Measurements from ENCODE around the gene MOGAT3.

The MOGAT3 gene

DNA sequence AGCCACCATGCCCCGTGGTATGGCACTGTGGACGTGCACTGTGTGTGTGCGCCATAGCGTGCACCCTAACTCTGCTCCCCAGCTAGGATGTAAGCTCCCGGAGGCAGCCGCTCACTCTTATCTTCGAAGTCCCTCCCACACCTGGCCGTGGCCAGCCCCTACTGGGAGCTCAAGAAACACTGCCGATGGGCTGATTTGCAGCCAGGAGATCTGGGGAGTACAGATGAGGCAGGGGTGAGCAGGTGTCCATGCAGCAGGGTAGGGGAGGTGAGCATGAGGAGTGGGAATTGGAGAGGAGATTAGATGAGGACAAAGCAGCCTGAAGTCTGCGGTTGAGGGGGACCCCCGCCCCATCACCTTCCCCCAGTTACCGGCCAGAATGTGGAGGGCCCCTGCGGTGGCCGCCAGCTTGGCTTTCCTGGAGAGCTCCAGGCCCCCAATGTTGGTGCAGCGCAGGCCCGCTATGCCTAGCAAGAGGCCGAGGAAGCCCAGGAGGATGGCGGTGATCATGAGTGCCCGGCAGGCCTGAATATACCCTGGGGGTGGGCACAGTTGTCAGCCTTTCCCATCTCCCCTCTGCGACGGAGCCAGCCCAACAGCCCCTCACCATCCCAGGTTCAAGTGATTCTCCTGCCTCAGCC is 33.2 kb upstream of the MOGAT3 start:
- DNase-seq (ENCODE audit: low read depth, low spot score): no peak

DNA sequence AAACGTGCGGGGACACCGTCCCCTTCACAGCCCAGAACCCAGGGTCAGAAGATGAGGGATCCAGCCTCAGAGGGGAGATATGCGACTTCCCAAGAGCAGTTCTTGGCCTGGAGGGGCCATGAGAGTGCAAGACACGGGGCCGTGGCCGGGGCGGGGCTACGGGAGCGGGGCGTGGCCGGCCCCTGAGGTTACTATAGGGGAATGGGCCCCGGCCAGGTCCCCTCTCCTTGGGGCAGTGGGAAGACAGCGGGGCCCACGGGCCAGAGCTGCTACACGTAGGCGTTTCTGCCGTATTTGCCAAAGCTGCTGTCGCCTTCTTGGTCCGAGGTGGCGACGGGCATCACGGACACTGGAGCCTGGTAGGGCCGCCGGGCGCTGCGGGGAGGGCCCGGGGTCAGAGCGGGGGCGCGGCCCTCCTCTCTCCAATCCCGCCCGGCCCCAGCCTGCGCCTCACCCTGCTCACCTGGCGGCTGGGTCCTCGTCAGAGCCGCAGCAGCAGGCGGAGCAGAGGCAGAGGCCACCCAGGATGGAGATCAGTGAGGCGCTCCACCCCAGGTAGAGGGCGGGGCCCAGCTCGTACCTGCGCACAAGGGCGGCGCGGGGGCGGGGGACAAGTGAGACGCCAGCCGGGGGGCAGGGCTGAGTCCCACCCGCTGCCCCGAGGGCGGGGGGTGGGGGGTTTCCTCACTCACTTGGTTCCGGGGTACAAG is 31.5 kb upstream of the MOGAT3 start:
- no peak for DNase-seq (ENCODE audit: low read depth, low spot score)

DNA sequence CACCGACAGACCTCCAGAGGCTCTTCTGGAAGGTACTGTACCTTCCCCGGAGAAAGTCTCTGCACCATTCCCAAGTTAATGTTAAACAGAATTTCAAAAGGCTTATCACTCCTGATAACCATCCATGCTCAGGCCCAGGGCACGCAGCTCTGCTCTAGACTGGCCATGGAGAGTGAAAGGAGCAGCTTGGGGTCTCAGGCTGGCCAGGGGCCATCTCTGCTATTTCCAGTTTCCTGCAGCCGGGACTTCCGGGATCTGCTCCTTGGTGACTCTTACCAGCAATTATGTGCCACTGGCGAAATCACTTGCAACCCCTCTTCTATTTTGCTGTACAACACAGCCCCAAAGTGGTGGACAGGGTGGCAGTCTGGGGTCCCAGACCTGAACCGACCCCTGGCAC is 30.8 kb upstream of the MOGAT3 start:
- DNase-seq (ENCODE audit: low read depth, low spot score): no peak

- DNase-seq (ENCODE audit: low read depth, low spot score): no peak
Measured at GRCh38 chr7:101226721-101227120, 25.9 kb upstream of the MOGAT3 start.

GRCh38 chr7:101225650-101226049 is 24.8 kb upstream of the MOGAT3 start:
- DNase-seq (ENCODE audit: low read depth, low spot score): no peak

DNA sequence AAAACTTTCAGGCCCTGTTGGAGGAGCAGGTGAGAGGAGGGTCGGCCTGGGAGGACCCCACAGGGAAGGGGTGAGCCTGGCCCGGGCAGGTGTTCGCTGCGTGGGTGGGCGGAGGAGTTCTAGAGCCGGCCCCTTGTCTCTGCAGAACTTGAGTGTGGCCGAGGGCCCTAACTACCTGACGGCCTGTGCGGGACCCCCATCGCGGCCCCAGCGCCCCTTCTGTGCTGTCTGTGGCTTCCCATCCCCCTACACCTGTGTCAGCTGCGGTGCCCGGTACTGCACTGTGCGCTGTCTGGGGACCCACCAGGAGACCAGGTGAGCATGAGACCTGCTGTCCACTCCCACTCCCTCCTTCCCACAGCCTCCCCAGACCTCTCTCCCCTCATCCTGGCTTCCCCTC is 22.7 kb upstream of the MOGAT3 start:
- no peak for DNase-seq (ENCODE audit: low read depth, low spot score)

- no peak for DNase-seq (ENCODE audit: low read depth, low spot score)
Measured at GRCh38 chr7:101222275-101222830, 21.5 kb upstream of the MOGAT3 start.

GRCh38 chr7:101220295-101220694 is 19.5 kb upstream of the MOGAT3 start:
- DNase-seq (ENCODE audit: low read depth, low spot score): no peak

DNA sequence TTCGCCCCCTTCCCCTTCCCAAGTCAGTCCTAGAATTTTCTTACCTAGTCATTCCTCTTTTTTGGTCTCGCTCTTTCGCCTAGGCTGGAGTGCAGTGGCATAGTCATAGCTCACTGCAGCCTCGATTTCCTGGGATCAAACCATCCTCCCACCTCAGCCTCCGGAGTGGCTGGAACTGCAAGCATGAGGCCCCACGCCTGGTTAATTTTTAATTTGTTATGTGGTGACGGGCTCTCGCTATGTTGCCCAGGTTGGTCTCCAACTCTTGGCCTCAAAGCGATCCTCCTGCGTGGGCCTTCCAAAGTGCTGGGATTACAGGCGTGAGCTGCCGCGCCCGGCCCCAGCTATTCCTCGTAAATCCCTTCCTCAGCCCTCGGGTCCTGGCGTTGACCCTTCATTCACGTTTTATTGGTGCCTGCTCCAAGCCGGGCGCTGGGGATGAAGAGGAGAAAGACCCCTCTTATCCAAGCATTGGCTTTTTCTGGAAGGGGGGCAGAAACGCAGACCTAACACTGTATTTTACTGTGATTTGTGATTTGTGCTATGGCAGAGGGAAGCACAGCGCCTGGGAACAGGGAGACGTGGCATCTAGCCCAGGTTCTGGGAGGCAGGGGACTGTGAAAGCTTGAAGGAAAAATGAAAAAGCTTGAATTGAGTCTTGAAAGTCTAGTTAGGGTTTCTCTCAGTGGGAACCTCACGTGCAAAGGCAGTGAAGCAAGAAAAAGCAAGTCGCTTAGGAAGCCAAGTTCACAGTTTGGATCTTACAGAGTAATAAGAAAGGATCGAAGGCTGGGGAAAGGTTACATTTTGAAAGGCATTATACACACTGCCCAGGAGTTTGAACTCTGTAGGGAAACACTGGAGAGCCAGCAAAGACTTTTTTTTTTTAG is 17.6 kb upstream of the MOGAT3 start:
- DNase-seq (ENCODE audit: low read depth, low spot score): no peak

DNA sequence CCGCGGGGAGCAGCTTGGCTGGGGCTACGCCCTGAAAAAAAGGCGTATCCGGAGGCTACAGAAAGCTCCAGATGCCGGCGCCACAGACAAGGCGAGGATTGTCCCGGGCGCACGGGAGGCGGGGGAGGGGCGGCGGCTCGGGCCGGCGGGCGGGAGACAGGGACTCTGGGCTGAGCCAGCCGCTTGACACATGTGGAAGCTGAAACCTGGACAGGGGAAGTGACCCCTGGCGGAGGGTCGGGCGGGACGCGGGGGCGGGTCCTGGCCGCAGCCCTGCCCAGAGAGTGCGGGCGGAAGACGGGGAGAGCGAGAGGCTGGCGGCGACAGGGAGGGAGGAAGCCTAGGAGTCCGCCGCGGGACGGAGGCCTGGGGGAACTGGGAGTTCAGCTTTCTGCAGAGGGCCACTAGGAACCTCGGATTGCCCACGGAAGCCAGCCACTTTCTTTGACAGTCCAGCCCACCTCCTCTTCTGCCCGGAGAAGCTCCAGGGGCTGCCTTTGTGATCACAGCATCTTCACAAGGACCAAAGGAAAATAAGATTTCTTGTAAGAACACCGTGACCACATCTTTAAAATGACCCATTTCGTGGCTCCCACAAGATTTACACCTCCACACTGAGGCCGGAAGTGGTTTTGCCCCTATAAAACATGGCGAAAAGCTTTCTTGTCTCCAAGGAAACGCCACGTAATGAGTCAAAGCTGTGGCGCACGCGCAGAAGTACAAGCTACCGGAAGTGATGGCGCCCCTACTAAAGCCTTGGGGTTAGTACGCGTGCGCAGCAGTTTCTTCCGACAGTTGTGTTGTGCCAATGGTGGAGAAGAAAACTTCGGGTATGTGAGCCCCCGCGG is 16.8 kb upstream of the MOGAT3 start, which contains the start of the genes PLOD3 and ZNHIT1:
PLOD3 (minus strand) TSS at position 194 of the 848 bp plus-strand sequence. CDS start 307 bp downstream, outside the sequence.
ZNHIT1 (plus strand) TSS at position 778 of the 848 bp plus-strand sequence; CDS start at position 809, 31 bp downstream.
- DNase-seq (ENCODE audit: low read depth, low spot score): peak; percentile 96

GRCh38 chr7:101216860-101217387 is 16.1 kb upstream of the MOGAT3 start:
- DNase-seq (ENCODE audit: low read depth, low spot score): no peak

DNA sequence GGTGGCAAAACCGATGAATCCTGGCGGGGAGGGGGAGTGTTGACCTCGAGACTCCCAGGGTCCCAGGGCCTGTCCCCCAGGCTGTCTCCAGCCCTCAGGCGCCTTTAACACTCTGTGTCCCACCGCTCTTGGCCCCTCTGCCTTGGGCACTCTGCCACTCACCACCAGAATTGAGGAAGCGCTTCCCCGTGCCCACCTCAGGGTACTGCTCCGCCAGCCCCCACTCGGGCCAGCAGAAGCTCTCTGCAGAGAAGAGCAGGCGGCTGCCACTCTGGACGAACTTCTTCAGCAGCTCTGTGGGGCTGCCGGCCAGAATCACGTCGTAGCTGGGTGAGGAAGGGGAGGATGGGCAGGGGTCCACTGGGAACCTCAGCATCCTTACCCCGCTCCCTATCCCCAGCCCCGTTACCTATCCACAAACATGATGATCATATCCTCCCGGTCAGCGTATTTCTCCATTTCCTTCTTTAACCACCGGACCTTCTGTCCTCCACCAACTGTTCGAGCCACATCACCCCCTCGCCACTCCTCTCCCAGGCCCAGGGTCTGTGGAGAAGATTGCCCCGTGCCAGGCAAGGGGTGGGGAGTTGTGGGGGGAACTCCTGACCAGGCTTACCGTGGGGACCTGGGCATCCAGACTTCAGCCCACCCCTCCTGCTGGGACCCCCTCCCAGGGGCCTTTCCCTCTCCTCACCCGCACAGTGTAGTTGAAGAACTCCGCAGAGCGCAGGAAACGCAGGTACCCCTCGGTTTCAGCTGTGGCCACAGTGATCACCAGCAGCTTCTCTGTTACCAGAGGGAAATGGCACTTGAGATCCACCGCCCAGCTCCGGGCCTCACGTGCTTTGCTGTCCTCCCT is 15.4 kb upstream of the MOGAT3 start:
- no peak for DNase-seq (ENCODE audit: low read depth, low spot score)

DNA sequence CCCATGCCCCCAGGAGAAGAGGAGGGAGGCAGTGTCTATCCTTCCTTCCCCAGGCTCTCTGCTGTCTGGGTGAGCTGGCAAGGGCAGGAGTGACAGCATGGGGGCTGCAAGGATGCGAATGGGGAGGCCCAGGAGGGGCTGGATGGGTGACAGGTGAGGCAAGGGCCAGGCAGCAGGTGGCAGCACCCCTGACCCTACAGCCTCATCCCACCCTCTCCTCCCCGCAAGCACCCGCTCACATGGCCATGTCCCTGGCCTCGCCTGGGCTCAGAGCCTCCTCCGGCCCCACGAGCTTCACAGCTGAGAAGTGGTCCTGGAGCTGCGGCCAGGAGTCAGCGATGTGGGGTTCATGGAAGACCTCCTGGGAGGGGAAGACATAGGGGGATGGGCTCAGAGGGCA is 11.2 kb upstream of the MOGAT3 start:
- no peak for DNase-seq (ENCODE audit: low read depth, low spot score)

DNA sequence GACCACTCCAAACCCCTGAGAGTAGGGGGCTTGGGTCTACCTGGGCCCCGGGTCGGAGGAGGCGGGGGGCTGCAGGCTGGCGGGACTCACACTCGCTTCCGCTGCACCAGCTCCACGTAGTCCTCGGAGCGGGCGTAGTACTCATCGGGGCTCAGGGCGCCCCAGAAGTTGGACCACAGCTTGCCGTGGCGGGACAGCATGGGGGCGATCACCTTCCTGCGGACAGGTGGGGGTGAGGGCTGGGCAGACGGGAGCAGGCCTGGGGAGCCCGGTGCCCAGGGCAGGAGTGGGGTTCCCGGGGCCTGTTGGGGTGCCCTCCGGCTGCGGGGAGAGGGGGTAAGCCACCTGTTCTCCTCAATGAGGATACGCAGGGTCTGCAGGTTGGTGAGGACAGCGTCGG is 10.7 kb upstream of the MOGAT3 start:
- DNase-seq (ENCODE audit: low read depth, low spot score): no peak

DNA sequence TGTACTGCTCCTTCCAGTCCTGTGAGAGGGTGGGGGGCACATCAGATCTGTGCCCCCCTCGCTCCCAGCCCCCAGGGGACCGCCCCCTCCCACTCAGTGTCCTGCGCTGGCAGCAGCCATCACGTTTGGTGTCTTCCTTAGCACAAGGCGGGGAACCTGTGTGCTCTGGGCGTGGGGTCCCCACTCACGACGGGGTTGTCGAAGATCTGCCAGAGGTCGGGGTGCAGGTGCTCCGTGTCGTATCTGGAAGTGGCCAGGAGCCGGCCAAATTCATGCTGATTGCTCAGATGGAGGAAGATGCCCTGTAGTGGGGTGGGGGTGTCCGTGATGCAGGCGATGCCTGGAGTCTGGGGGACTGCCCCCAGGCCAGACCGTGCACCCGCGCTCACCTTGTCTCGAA is 9.3 kb upstream of the MOGAT3 start:
- DNase-seq (ENCODE audit: low read depth, low spot score): no peak

GRCh38 chr7:101208794-101209193 is 8.0 kb upstream of the MOGAT3 start:
- DNase-seq (ENCODE audit: low read depth, low spot score): no peak

- DNase-seq (ENCODE audit: low read depth, low spot score): no peak
Measured at GRCh38 chr7:101207459-101207858, 6.6 kb upstream of the MOGAT3 start.

DNA sequence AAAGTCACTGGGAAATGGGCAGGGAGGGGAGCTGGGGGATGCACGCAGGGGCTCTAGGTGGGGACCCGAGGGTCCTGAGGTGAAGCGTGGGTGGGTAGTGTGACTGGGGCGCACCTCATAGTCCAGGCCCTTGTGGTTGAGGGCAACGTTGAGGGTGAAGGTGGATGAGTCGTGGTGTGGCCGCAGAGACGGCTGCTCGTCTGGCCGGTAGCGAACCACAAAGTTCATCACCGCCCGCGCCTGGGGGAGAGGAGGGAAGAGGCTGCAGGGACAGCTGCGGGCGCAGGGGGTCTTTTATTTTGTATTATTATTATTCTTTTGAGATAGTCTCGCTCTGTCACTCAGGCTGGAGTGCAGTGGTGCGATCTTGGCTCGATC is 5.8 kb upstream of the MOGAT3 start:
- no peak for DNase-seq (ENCODE audit: low read depth, low spot score)

DNA sequence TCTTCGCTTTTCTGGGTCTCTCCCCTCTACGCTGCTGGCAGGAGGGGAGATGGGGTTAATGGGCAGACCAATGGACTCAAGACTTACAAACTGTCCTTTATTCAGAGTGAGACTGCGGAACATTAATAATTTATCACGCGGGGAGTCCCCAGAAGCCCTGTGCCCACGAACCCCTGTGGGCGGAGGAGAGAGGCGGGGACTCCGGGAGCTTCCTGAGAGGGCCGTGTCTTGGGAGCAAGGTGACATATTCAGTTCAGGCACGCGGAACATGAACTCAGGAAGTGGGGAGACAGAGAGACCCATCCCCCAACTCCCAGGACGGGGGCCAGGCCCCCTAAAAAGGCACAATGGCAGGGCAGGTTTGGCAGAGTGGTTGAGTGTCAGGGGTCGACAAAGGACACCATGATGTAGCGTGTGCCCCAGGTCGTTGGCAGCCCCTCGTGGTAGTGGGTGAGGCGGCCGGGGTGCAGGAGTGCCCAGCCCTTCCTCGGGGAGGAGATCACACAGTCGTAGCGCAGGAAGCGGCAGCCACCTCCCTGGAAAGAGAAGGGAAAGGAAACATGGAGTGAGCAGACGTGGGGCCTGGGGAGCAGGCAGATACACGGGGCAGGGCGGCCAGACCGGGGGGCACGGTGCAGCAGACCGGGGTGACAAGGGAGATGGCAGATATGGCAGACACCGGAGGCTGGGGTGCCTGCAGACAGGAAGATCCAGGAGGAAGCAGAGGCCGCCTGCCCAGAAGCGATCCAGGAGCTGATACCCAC is 5.2 kb upstream of the MOGAT3 start:
- DNase-seq (ENCODE audit: low read depth, low spot score): no peak
